ENCODE measurements around the gene NADK. TPM values are rescaled to one million over a fixed set of nuclear protein-coding genes. Genes with fewer than 3 reads are reported as not detected.

The NADK gene, protein sequence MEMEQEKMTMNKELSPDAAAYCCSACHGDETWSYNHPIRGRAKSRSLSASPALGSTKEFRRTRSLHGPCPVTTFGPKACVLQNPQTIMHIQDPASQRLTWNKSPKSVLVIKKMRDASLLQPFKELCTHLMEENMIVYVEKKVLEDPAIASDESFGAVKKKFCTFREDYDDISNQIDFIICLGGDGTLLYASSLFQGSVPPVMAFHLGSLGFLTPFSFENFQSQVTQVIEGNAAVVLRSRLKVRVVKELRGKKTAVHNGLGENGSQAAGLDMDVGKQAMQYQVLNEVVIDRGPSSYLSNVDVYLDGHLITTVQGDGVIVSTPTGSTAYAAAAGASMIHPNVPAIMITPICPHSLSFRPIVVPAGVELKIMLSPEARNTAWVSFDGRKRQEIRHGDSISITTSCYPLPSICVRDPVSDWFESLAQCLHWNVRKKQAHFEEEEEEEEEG
- total RNA-seq: 10 to 100 TPM; 57.3 to 65.6 TPM

DNA sequence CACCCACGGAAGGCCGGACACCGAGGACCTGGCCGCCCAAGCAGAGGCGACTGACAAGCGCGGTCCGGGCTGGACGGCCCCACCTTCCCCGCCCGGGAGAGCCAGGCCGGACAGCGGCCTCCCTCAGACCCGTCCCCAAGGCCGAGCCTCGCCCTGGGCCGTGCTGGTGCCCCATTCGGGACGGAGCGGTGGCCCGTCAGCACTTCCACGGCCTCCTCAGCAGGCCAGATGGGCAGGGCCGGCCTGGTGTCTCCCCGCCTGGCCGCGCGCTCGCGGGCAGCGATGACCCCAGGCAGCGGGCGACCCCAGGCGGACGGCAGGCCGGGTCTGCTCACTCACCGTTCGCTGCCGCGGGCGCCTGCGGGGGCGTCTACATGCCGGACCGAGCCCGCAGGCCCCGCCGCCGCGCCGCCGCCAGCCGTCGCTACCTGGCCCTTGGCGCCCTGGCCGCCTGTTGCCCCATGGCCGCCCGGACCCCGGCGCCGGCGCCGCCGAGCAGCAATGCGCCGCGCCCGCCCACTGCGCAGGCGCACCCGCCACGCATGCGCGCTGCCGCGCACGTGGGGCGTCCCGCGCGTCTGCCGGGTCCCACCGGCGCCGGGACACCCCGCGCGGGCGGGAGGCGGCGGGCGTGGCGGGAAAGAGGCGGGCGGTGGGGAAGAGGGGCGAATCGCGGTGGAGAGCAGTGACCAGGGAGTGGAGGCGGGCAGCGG lies at the start of gene NADK:
NADK (minus strand) TSS at position 521 of the 713 bp plus-strand sequence. CDS start 13,064 bp downstream, outside the sequence.
- Mint-ChIP-seq H3K36me3 (ENCODE audit: low read depth) (peaks cover 16% of the 10 kb centered on the region), H3K4me3 (peak within 1 kb of the TSS; percentile 91), H3K4me1 (ENCODE audit: low read depth) (peaks cover 60% of the 10 kb centered on the region), H3K27me3 (no peaks in the 10 kb centered on the region), H3K9me3 (no peaks in the 10 kb centered on the region), H3K27ac (peak within 1 kb of the TSS; percentile 89)
- intact Hi-C loops (cut with micrococcal nuclease): no loop called here
- DNase-seq (peak; percentile 58), ATAC-seq (peak; percentile 46)
- TF ChIP-seq, protein P1, sequence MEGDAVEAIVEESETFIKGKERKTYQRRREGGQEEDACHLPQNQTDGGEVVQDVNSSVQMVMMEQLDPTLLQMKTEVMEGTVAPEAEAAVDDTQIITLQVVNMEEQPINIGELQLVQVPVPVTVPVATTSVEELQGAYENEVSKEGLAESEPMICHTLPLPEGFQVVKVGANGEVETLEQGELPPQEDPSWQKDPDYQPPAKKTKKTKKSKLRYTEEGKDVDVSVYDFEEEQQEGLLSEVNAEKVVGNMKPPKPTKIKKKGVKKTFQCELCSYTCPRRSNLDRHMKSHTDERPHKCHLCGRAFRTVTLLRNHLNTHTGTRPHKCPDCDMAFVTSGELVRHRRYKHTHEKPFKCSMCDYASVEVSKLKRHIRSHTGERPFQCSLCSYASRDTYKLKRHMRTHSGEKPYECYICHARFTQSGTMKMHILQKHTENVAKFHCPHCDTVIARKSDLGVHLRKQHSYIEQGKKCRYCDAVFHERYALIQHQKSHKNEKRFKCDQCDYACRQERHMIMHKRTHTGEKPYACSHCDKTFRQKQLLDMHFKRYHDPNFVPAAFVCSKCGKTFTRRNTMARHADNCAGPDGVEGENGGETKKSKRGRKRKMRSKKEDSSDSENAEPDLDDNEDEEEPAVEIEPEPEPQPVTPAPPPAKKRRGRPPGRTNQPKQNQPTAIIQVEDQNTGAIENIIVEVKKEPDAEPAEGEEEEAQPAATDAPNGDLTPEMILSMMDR (IDR thresholded peaks at IDR 0.05): no peak
- CTCF ChIA-PET: no interaction called here
- POLR2A ChIA-PET: interaction anchor here (1.2 kb wide), 1 partner anchor 22 kb away, joined by 3 read pairs; no protein-coding TSS in a partner anchor

- Mint-ChIP-seq H3K9me3 (no peaks in the 10 kb centered on the region), H3K4me1 (ENCODE audit: low read depth) (peaks cover 47% of the 10 kb centered on the region), H3K4me3 (no peak overlapping the region), H3K27ac (peak overlapping the region; percentile 57), H3K36me3 (ENCODE audit: low read depth) (peaks cover 24% of the 10 kb centered on the region), H3K27me3 (no peaks in the 10 kb centered on the region)
- DNase-seq (no peak), ATAC-seq (no peak)
- intact Hi-C loops (cut with micrococcal nuclease): no loop called here
- ChIA-PET CTCF (interaction anchor here (1.0 to 1.5 kb wide), 3 partner anchors 17 to 78 kb away, joined by 3 to 4 read pairs (median 3); no protein-coding TSS in a partner anchor), POLR2A (interaction anchor here (0.5 to 0.8 kb wide), 5 partner anchors 11 to 375 kb away, joined by 3 read pairs; no protein-coding TSS in a partner anchor)
- TF ChIP-seq, protein P1 (IDR thresholded peaks at IDR 0.05): no peak
These were observed 49.0 kb upstream of the NADK start for GRCh38 chr1:1827089-1827848.

DNA sequence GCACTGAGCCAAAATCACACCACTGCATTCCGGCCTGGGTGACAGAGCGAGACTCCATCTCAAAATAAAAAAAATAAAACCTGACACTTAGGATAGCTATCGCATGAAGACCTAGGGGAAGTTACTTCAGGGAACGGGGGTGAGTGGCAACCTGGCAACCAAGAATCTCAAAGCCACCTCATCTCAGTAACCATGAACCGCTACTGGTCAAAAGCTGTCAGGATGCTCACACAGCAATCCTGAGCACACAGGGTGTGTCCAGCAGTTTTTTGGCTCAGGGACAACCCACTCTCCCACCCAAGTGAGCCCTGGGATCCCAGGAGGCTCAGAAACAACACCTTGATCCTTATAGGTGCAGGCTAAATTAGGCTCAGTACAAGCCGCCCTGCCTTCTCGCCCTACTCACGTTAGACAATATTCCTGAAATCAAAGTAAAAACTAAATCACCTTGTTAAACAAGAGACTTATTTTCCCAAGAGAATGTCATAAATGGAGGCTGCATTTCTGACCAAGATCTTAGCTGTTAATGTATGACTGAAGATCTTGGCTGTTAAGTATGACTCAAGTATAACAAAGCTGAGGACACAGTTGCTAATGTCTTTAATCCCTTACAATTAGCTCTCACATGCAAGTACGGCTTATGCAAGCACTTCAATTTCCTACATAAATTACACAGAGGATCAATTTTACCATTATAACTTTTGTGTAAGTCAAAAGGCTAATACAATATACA lies 48.3 kb upstream of the NADK start:
- Mint-ChIP-seq H3K27ac (peak overlapping the region; percentile 26), H3K4me1 (ENCODE audit: low read depth) (peaks cover 45% of the 10 kb centered on the region), H3K9me3 (no peaks in the 10 kb centered on the region), H3K36me3 (ENCODE audit: low read depth) (peaks cover 23% of the 10 kb centered on the region), H3K4me3 (no peak overlapping the region), H3K27me3 (no peaks in the 10 kb centered on the region)
- TF ChIP-seq, protein P1 (IDR thresholded peaks at IDR 0.05): no peak
- ATAC-seq (no peak), DNase-seq (no peak)
- intact Hi-C loops (cut with micrococcal nuclease): no loop called here
- ChIA-PET POLR2A (interaction anchor here (0.5 to 0.7 kb wide), 3 partner anchors 10 to 374 kb away, joined by 3 read pairs; no protein-coding TSS in a partner anchor), CTCF (interaction anchor here (1.0 to 1.3 kb wide), 2 partner anchors 17 to 72 kb away, joined by 3 read pairs; no protein-coding TSS in a partner anchor)

DNA sequence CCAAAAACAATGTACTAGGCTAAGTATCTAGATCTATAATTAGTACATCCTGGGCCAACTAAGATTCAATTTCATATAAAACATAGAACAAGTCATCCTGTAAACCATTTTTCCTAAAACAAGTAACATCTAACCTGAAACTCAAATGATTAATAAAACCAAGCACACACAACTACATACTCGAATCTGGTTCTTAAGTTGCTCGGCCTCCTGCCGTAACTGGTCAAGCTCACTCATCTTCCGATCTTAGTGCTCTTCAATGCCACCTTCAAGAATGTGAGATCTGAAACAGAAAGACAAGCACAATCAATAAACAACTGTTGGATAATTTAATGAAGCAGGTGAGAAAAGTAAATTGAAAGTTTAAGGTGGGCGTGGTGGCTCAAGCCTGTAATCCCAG lies 46.9 kb upstream of the NADK start:
- Mint-ChIP-seq H3K36me3 (ENCODE audit: low read depth) (peaks cover 21% of the 10 kb centered on the region), H3K27me3 (no peaks in the 10 kb centered on the region), H3K27ac (peak overlapping the region; percentile 72), H3K4me3 (no peak overlapping the region), H3K4me1 (ENCODE audit: low read depth) (peaks cover 45% of the 10 kb centered on the region), H3K9me3 (no peaks in the 10 kb centered on the region)
- TF ChIP-seq, protein P1 (IDR thresholded peaks at IDR 0.05): no peak
- POLR2A ChIA-PET: interaction anchor here (1.0 kb wide), 1 partner anchor 59 kb away, joined by 3 read pairs; no protein-coding TSS in a partner anchor
- DNase-seq: no peak
- intact Hi-C loops (cut with micrococcal nuclease): no loop called here
- CTCF ChIA-PET: interaction anchor here (3.2 kb wide), 1 partner anchor 80 kb away, joined by 17 read pairs; no protein-coding TSS in a partner anchor
- ATAC-seq: no peak

Measured in activated CD8-positive, alpha-beta T cell treated with anti-CD3 and anti-CD28 coated beads for 36 hours (primary cell).